Endodermal cell (in vitro differentiated cells): ENCODE results near the gene POLRMT. TPM values are rescaled to one million over a fixed set of nuclear protein-coding genes. Genes with fewer than 3 reads are reported as not detected.

Experiments used
- DNase-seq: peaks from one replicate; pipeline ENCODE4 v3.0.0-alpha.2; 2017
- H3K27ac ChIP-seq: 2 replicates; pipeline ENCODE4 v1.5.1; 2013; ENCODE audit warnings: mild to moderate bottlenecking, low read depth, low read length, moderate library complexity
- H3K27me3 ChIP-seq: 2 replicates; pipeline ENCODE4 v1.6.1; 2013; ENCODE audit warnings: mild to moderate bottlenecking, low read length, moderate library complexity; ENCODE audit not compliant: insufficient read depth, control insufficient read depth, poor library complexity, severe bottlenecking
- H3K36me3 ChIP-seq: 2 replicates; pipeline ENCODE4 v1.7.0; 2013; ENCODE audit warnings: mild to moderate bottlenecking, low read length, moderate library complexity; ENCODE audit not compliant: control insufficient read depth, insufficient read depth
- H3K4me1 ChIP-seq: one replicate; pipeline ENCODE4 v1.7.0; 2013; ENCODE audit warnings: low read length; ENCODE audit not compliant: control insufficient read depth, insufficient read depth
- H3K4me3 ChIP-seq: 2 replicates; pipeline ENCODE4 v1.5.1; 2013; ENCODE audit warnings: mild to moderate bottlenecking, low read length, moderate library complexity
- H3K9ac ChIP-seq: 2 replicates; pipeline ENCODE4 v1.6.1; 2013; ENCODE audit warnings: mild to moderate bottlenecking, low read length, moderate library complexity; ENCODE audit not compliant: poor library complexity, severe bottlenecking; ENCODE audit errors: extremely low read depth
- H3K9me3 ChIP-seq: 2 replicates; pipeline ENCODE4 v1.6.1; 2013; ENCODE audit warnings: mild to moderate bottlenecking, low read length, moderate library complexity; ENCODE audit not compliant: control insufficient read depth
- H3K27ac Mint-ChIP-seq: 2 replicates; pipeline ENCODE4 v1.8.0; 2020; ENCODE audit warnings: mixed read lengths
- H3K27me3 Mint-ChIP-seq: 2 replicates; pipeline ENCODE4 v1.8.0; 2021; ENCODE audit warnings: mild to moderate bottlenecking, mixed read lengths; ENCODE audit not compliant: insufficient read depth
- H3K36me3 Mint-ChIP-seq: 2 replicates; pipeline ENCODE4 v1.8.0; 2020; ENCODE audit warnings: low read depth, mixed read lengths
- H3K4me1 Mint-ChIP-seq: 2 replicates; pipeline ENCODE4 v1.8.0; 2020; ENCODE audit warnings: mixed read lengths
- H3K4me3 Mint-ChIP-seq: 2 replicates; pipeline ENCODE4 v1.8.0; 2020; ENCODE audit warnings: mild to moderate bottlenecking, moderate library complexity, mixed read lengths
- H3K9me3 Mint-ChIP-seq: 2 replicates; pipeline ENCODE4 v1.8.0; 2020; ENCODE audit warnings: mild to moderate bottlenecking, mixed read lengths
- CTCF ChIP-seq: fragments of 200-600 bp; sonication (generic); conservative IDR thresholded peaks from 2 replicates; pipeline ENCODE4 v1.5.0; 2021; ENCODE audit warnings: antibody characterized with exemption, mild to moderate bottlenecking
- WGBS, 2 experiments: methylation state at CpG; one replicate each; pipeline versions ENCODE4 v1.1.5 to v1.1.7; 2013; ENCODE audit warnings: missing lambda C conversion rate in 2 of 2, mixed read lengths in 1 of 2; ENCODE audit not compliant: insufficient coverage in 1 of 2, insufficient read length in 1 of 2; 5-methylcytosine and 5-hydroxymethylcytosine counted together
- total RNA-seq, 2 donors: library from RNA; stranded (reverse); fragmentation: NEBNext Ultra II Directional in 1 of 2; extraction: Animal tissue kit (Norgen Biotek cat#: 25700) in 1 of 2; gene quantifications; 2 replicates in 1 of 2; 3 replicates in 1 of 2; pipeline ENCODE4 v1.2.1, GENCODE V29; 2021

The POLRMT gene
- total RNA-seq, 2 donors from 2014 or later = 76.6 to 86.4 TPM

- Mint-ChIP-seq H3K27ac (no peak overlapping the region), H3K27me3 (no peaks in the 10 kb centered on the region), H3K9me3 (no peaks in the 10 kb centered on the region), H3K4me1 (no peaks in the 10 kb centered on the region), H3K4me3 (no peak overlapping the region), H3K36me3 (peaks cover 39% of the 10 kb centered on the region)
- WGBS, 2 experiments = 95 to 98% methylated on average over 31 to 47 of the region's 47 CpGs
- H3K4me1 ChIP-seq = no peaks in the 10 kb centered on the region
- H3K9ac ChIP-seq = no peak overlapping the region
- DNase-seq = no peak
- no peak overlapping the region for H3K4me3 ChIP-seq
- peaks cover 11% of the 10 kb centered on the region for H3K36me3 ChIP-seq
- H3K27me3 ChIP-seq = no peaks in the 10 kb centered on the region
- H3K27ac ChIP-seq = no peak overlapping the region
- no peaks in the 10 kb centered on the region for H3K9me3 ChIP-seq
- no peak for TF ChIP-seq CTCF
These were observed 13.9 kb downstream of the POLRMT start for GRCh38 chr19:619286-620002.

GRCh38 chr19:618674-619285, 14.6 kb downstream of the POLRMT start:
- no peak overlapping the region for H3K4me3 Mint-ChIP-seq
- Histone ChIP-seq H3K9ac (no peak overlapping the region), H3K27ac (no peak overlapping the region), H3K36me3 (peaks cover 4% of the 10 kb centered on the region), H3K27me3 (no peaks in the 10 kb centered on the region), H3K4me1 (no peaks in the 10 kb centered on the region), H3K4me3 (no peak overlapping the region), H3K9me3 (no peaks in the 10 kb centered on the region)
- H3K27me3 Mint-ChIP-seq = no peaks in the 10 kb centered on the region
- no peaks in the 10 kb centered on the region for H3K9me3 Mint-ChIP-seq
- no peak overlapping the region for H3K27ac Mint-ChIP-seq
- no peaks in the 10 kb centered on the region for H3K4me1 Mint-ChIP-seq
- H3K36me3 Mint-ChIP-seq = peaks cover 40% of the 10 kb centered on the region
- no peak for DNase-seq
- TF ChIP-seq CTCF = no peak
- WGBS, 2 experiments = 94 to 96% methylated on average over 15 to 27 of the region's 27 CpGs

GRCh38 chr19:618247-618619, 15.1 kb downstream of the POLRMT start:
- Histone ChIP-seq H3K36me3 (peaks cover 3% of the 10 kb centered on the region), H3K4me3 (no peak overlapping the region), H3K9me3 (no peaks in the 10 kb centered on the region), H3K27me3 (no peaks in the 10 kb centered on the region), H3K9ac (no peak overlapping the region), H3K4me1 (no peaks in the 10 kb centered on the region), H3K27ac (no peak overlapping the region)
- Mint-ChIP-seq H3K36me3 (peaks cover 34% of the 10 kb centered on the region), H3K27me3 (no peaks in the 10 kb centered on the region), H3K27ac (no peak overlapping the region), H3K4me3 (no peak overlapping the region), H3K4me1 (no peaks in the 10 kb centered on the region), H3K9me3 (no peaks in the 10 kb centered on the region)
- no peak for DNase-seq
- 93 to 94% methylated on average over 18 to 19 of the region's 19 CpGs for WGBS, 2 experiments
- no peak for TF ChIP-seq CTCF
